CD4-positive, alpha-beta T cell treated with Interleukin-17A for 4 hours (primary cell): ENCODE data around the gene NEGR1.

Experiments used
- DNase-seq: peaks from one replicate; pipeline ENCODE4 v3.0.0-alpha.2; 2020; ENCODE audit warnings: mixed read lengths

NEGR1 gene

DNA sequence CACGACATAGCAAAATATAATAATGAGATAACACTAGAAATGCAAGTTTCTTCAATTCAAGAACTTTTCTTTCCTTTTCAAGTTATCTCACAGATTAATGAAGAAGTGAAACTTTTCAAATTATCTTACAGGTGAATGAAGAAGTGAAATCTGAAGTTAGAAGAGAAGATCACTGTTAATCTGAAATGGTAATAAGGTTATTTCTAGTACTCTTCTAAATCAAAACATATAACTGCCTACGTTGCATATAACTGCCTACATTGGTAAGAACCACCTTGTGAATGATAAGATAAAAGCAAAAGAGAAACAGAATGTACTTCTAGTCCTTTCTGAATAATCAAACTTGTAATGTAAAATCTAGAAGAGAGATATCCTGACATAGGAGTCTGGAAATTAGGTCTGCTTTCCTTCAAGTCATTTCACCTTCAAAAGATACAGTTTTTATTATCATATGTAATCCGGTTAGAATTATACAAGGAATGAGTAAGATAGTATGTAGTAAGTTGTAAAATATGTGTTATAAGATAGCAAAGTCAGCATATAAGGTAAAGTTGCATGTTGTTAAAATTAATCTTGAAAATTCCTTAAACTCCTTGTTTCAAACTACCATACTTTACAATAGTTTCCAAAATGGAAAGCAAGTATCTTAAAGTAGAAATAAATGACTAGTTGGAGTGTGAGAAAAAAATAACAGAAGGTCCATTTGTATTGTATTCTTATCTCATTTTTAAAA lies 679.1 kb downstream of the NEGR1 start:
- DNase-seq: no peak

DNA sequence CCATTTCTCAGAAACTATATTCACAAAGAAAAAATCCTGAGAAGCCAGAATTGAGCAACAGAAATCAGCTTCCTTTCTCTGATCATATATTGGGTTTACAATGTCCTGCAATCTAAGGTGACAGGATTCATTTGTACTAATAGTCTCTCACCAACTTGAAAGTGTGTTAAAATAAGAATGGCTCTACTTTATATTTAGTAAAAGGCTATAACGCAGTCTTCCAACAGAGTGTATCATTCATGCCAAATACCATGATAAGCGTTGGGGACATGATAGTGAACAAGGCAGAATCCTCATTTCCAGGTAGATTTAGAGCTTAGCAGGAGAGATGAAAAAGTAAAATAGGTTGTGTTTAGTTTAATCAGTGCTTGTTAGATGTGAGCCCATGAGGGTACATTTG lies 682.3 kb downstream of the NEGR1 start:
- no peak for DNase-seq

DNA sequence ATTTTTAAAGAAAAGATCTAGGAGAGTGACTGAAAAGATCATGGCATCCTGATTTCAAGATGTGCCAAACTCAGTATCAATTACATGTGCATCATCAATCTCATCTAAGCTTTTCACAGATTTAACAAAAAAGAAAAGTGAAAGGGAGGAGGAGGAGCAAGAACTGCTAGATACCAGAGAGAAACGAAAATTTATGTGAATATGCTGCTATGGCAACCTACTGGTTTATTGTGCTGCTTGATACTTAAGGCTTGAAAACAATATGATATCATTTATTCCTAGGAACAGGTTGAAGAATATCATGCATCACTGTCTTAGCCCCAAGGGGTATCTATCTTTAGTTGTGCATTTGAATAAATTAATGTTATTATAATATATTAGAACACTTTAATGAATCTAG lies 683.0 kb downstream of the NEGR1 start:
- DNase-seq: no peak

DNA sequence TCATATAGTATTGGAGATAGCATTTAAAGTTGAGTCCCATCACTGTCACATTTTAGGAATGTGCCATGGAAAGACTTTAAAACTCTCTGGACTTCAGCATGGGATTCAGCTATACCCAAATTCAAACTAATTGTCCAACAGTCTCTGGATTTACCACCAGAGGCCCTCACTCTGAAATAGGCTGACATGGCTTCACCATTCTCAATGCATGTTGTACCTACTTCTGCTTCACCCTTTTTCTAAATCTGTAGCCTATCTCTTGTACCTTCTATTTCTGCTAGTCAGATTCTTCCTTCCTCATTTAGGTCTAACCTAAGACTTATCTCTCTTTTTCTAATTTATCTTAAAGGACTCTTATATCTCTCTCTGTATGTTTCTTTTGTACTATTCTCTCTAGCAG lies 688.8 kb downstream of the NEGR1 start:
- no peak for DNase-seq

DNA sequence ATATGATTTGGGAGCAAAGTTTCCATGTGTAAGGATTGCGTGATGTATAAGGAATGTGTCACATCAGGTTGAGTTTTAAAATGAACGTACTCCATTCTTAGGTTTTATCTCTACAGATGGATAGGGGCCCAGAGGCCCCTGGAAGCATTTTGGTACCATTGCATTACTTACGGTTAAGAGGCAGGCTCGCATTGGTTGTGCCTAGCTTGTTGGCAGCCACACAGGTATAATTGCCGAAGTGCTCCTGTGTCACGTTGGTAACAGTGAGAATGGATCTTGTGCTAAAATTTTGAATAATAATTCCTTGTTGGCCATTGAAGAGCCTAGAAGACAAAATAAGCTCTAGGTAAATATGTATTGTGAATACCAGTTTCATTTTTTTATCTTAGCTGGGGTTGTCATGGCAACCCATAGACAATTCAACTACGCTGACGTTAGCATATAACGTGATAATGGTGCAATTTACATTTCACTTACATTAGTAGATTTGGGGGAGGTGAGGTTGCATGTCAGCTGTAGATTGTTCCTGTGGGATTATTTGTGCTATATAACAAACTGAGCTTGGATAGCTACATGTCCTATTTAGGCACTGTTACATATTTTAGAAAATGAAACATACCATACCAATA lies 689.6 kb downstream of the NEGR1 start:
- no peak for DNase-seq

DNA sequence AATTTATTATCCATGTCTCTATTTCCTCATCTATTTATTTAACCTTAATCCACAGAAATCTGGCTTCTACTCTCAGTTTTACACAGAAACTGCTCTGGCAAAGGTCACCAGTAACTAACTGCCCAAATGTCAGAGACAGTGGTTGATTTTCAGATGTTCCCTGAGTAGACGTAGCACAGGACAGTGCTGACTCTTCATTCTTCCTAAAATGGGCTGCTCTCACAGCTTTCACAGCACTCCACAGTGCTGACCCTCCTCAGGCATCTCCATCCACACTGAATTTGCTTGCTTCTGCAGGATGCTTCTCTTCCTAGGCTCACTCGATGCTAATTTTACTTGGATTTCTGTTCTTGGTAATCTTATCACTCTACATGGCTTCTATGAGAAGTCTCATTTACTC lies 693.3 kb downstream of the NEGR1 start:
- no peak for DNase-seq

DNA sequence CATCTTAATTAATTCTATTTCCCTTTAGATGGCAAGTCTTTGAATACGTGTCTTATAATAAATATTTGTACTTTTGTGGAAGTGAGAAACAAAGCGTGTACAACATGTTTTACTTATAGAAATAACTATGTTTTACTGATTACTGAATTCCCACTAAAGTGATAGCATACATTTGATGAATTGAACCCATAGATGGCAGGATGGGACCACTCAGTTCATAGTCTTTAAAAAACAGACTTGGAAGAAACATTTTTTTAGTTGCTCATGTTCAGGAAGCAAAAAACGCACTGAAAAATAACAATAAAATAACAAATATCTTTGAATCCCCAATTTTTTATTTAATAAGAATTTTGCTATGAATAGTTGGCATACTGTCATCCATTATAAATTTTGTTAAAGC lies 694.4 kb downstream of the NEGR1 start:
- DNase-seq: no peak

DNA sequence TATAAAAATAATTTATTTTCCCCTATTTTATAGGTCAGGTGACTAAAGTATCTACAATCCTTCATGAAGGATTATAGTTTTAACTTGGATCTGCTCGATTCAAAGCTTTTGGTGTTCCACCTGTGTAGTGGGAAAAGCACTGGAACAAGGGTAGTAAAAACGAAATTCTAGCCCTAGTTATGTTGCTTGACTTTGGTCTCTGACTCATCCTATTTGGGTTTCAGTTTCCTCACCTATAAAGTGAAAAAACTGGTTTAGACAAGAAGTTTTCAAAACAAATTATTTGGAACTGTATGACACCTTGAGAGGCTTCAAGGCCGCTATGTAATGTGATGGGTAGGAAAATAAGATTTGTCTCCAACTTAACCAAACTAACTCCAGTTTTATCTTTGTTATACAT lies 696.3 kb downstream of the NEGR1 start:
- no peak for DNase-seq

DNA sequence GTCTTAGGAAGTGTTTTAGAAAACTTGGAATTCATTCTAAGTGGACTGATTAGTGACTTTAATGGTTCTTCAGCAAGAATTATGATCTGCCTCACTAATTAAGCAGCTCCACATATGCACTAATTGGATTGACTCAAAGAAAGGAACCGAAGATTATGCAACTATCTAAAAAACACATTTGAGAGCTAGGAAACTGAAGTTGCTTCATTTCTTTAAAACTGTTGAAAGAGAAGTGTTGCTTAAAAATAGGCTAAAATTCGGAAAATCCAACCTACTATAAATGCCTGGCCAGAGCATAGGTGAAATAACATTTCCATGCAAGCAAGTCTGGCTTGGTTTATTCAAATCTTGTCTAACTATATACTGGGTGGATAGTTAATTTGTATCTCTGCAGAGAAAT lies 698.6 kb downstream of the NEGR1 start:
- DNase-seq: no peak

DNA sequence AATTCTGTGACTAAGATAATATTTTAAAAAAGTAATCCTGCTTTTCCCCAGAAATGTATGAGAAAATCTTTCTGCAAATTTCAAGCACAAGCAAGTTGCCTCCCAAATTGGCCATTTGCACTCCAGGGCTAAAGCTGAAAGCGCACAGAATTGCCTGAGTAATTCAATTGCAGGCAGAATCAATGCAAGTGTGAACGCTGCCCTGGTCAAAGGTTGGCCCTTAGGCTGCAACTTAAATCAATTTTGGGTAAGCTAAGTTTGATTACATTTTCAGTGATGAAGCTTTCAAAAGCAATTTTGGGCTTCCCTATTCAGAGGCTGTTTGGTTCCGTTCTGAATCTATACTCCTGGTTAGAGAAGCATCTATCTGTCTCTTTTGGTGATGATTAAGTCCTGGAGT lies 699.7 kb downstream of the NEGR1 start:
- DNase-seq: no peak

DNA sequence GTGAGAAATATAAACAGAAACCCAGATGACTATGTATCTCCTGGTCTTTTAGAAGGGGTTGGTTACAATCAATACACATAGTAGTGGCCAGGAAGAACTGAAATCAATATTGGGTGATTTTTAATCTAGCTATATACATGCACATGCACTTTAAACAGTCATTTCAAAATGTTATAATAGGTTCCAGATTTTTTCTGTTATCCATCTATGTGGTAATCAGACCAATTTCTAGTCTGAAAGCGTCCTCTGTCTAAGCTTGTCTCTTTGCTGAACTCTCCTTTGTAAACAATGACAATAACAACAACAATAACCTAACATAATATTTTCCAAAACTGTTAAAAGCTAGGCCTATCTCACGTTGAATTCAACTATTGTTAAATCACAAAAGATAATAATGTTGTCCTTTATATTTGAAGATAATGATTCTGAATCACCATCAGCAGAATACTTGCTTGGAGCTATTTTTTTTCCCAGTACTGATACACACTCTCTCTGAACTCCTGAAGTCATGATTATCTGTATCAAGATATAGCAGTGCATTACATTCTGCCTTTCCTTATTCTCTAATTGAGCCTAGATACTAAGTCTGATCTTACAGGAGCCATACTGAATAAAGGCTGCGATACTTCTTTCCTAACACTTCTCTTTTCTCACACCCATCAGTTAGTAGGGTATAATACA lies 704.7 kb downstream of the NEGR1 start:
- DNase-seq: no peak

DNA sequence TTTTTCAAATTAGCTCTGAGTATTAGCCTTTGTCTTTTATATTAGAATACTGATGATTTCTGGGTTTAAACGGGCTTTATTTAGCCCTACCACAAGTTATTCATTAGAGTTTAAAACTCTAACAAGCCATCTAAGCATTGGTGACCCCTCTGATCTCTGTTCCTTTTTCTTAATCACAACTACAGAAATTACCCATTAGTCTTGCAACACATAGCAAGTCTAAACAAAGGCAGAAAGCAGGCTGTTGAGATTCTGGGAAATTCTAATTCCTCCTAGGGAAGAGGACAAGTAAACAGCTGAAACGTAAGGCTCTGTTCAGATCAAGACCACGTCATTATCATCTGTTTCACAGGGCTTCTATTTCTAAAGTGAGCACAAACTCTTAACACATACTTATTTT lies 710.3 kb downstream of the NEGR1 start:
- no peak for DNase-seq

DNA sequence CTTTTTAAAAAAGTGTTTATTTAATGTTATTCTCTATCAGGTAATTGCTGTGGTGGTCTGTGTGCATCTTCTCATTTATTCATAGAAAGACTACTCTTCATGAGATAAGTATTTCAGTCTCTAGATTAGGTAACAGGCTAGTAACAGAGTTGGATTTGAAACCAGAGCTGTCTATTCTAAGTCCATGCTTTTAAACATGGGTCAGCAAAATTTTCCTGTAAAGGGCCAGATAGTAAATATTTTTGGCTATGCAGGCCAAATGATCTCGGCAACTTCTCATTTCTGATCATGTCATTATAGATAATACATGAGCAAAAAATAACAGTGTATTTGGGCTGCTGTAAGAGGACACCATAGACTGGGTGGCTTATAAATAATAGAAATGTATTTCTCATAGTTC lies 715.9 kb downstream of the NEGR1 start:
- no peak for DNase-seq

DNA sequence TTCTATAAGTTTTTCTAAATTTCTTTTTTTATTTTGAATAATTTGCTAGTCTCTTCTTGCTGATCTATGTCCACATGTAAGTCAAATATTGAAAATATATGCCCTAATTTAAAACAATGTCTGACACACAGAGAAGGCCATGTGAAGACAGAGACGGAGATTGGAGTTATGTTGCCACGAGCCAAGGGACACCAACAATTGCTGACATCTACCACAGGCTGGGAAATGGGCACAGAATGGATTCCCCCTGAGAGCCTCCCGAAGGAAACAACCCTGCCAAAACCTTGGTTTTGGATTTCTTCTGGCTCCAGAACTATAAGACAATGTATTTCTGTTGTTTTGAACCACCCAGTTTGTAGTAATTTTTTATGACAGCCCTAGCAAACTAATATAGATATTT lies 716.5 kb downstream of the NEGR1 start:
- no peak for DNase-seq

DNA sequence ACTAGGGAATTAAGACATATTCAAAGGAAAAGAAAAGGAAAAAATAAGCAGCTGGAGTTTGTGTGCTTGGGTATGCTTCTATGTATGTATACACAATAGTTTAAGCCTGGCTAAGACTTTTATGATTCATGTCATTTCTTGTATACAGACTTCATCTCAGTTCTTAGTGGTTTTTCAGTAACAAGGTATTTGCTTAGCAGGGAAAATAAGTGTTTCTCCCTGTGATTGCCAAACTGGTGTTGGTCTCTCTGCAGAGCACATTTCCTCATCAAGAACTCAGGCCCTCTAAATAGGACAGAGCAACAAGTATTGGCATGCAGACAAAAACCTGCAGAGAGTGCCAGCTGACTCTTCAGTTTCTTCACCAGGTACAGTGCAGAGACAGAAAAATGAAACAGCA lies 717.1 kb downstream of the NEGR1 start:
- DNase-seq: no peak

DNA sequence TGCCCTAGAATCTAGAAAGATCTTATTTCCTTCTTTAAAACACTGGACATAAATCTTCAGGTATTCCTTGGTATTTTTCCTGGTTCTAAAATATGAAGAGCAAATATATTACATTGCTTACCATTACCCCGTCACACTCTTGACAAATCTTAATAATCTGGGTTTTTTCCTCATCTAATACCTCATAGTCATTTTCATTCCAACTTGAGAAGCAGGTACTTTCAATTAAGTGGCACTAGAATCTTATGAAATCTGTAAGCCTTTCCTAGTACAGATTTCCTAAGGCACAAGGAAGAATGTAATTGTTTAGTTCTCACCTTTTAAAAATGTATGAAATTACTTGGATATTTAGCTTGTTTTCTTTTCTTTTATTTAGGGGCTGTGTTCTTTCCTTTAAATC lies 720.0 kb downstream of the NEGR1 start:
- DNase-seq: no peak

DNA sequence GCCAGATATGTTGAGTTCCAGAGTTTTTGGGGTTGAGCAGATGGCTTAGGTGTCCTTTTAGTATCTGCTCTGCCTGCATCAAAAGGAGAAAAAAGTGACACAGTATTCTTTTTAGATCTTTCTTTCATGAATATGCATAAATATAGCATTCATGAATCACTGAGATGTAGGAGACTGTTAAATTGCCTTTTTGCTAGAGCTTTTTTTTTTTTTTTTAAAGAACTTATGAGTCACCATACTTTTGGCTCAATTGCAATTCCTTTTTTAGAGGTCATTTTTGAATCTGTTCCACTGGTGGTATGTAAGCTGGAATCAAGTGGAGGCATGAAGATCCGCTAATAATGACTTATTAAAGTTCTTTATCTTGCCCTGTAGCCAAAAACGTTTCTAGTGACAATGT lies 720.6 kb downstream of the NEGR1 start:
- no peak for DNase-seq

DNA sequence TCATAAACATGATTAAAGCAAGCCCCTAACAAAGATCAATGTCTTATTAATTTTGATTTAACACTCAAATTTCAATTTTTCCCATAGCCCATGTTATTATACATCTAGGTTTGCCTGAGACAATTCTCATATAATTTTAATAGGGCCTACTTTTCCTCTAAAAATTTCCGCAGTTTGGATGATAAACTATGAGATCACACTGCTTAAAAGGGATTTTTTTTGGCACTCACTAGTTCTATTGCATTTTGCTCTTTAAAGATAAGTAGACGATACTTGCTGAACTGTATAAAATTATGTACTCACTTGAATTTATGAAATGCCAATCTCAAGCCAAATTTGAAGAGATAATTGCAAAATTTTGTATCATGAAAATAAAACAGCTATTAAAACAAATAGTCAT lies 721.1 kb downstream of the NEGR1 start:
- DNase-seq: no peak

DNA sequence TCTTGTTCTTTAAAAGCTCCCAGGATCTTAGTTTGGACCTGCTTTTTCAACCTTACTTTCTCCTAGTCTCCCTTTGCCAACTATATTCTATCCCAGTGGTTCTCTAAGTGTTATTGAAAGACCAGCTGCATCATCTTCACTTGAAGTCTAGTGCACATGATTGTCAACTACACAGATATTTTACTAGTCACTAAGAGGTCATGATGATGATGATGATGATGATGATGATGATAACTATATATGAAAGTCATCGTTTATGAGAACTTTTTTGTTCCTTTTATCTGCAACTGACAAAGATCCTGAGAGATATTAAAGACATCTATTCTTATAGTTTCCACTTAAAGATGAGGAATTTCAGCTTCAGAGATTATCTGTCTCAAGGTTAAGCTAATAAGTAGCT lies 722.5 kb downstream of the NEGR1 start:
- no peak for DNase-seq

DNA sequence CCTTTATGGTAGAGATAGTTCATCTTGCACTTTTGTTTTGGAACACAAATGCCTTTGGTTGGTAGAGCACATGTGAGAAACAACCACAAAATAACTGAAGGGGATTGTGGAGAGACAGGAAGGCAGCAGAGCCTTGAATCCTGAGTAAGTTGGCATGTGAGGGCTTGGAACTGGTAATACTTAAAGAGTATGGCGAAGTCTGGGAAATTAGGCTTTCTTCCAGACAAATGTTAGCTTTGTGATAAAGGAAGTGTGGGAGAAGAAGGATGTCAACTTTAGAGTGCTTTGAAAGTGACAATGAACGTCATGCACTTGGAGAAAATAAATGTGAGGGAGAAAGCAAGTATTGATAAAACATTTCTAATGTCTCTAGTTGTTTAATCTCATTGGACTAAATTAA lies 725.2 kb downstream of the NEGR1 start:
- no peak for DNase-seq

DNA sequence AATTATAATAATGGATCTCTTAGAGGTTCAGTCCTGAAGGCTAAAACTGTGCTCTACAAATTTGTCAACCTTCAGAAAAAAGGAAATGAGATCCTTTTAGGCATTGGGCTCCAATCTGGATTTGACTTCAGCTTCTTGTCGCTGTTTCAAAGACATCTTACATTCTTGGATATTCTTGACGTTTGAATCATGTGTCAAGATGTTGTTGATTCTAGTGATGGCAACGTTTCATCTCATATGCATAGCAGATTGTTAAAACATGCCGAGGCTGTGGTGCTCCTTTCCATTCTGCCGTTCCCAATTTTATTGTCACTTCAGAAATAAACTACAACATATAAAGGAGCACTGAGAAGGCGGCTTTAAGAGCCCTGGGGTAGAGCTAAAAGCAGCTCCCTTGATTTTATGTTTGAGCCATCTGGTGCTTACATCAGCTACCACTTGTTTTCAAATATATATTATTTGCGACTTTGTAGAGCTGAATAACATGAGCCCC lies 733.9 kb downstream of the NEGR1 start:
- DNase-seq: no peak

DNA sequence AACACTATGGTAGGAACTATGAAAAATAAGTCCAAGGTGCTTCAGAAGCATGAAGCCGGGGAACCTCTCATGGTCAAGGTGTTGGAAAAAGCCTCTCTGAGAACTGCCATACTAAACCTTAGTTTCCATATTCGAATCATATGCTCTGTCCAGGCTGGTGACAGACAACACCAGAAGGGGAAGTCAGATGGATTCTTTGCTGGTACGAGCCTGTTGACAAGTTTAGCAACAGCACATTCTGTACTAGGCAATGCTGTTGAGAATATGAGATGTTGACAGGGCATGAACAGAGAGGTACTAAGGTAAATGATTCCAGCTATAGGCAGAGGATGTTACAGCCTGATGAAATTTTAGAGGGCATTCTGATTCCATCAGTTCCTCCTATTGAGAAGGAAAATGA lies 740.2 kb downstream of the NEGR1 start:
- DNase-seq: no peak

DNA sequence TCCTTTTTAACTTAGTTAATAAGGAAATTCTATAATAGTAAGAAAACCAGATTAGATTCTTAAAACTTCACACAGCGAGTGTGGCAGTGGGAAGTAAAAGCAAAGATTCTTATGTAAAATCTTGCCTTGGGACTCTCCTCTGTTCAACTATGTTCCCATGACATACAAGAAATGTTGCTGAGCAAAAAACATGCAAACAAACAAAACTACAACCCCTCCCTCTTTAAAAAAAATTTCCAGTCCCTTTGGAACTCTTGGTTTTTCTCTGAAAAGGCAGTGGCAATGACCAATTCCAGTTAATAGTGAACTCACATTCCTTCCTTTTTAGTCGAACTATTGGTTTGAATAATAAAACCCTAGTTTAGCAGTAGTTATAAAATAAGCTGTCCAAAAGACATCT lies 748.4 kb downstream of the NEGR1 start:
- no peak for DNase-seq

DNA sequence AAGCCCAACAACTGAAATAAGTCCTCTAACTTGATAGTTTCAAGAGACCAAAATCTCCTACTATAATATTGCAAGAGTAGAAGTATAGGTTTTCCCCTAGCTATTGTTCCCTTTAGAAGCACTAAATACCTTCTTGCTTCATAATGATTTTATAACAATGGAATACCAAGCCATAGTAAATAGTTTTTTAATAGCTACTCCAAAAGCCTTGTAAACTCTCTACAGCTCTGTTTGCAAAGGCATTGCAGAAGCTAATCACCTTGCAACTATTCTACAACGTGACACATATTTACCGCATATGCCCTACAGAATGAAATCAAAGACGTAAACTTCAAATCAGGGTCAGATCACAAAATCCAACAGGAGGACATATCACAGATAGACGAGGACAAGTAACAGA lies 750.0 kb downstream of the NEGR1 start:
- DNase-seq: no peak
